GM23338 (cell line): ENCODE results near the gene ROCK2. TPM values are rescaled to one million over a fixed set of nuclear protein-coding genes. Genes with fewer than 3 reads are reported as not detected.

ENCODE experiments used
- ATAC-seq: fragments of 200-7000 bp; cut with Tn5 transposase; 3 replicates; pipeline ENCODE4 v1.9.1; 2020
- DNase-seq: peaks from one replicate; pipeline ENCODE4 v3.0.0-alpha.2; 2015; ENCODE audit warnings: low spot score
- H2AFZ ChIP-seq: fragments of 200-600 bp; sonication (generic); 2 replicates; pipeline ENCODE4 v1.8.0; 2016; ENCODE audit warnings: antibody characterized with exemption, mild to moderate bottlenecking, moderate library complexity
- H3F3A ChIP-seq: fragments of 200-600 bp; sonication (generic); replicated peaks from 2 replicates; pipeline ENCODE4 v1.8.0; 2017; ENCODE audit warnings: antibody characterized with exemption, mixed run types, low read depth
- H3K27ac ChIP-seq: fragments of 200-600 bp; sonication (generic); 2 replicates; pipeline ENCODE4 v1.6.1; 2016; ENCODE audit warnings: low read depth
- H3K27me3 ChIP-seq: fragments of 200-600 bp; sonication (generic); 2 replicates; pipeline ENCODE4 v1.8.0; 2016; ENCODE audit warnings: mild to moderate bottlenecking, mixed run types, moderate library complexity; ENCODE audit not compliant: insufficient read depth
- H3K36me3 ChIP-seq: fragments of 200-600 bp; sonication (generic); 2 replicates; pipeline ENCODE4 v1.8.0; 2016; ENCODE audit warnings: mild to moderate bottlenecking; ENCODE audit not compliant: insufficient read depth
- H3K4me1 ChIP-seq: fragments of 200-600 bp; sonication (generic); 2 replicates; pipeline ENCODE4 v1.8.0; 2016; ENCODE audit warnings: mild to moderate bottlenecking, moderate library complexity; ENCODE audit not compliant: insufficient read depth
- H3K4me2 ChIP-seq: fragments of 200-600 bp; sonication (generic); 2 replicates; pipeline ENCODE4 v1.7.1; 2017; ENCODE audit warnings: mixed run types
- H3K4me3 ChIP-seq: fragments of 200-600 bp; sonication (generic); 2 replicates; pipeline ENCODE4 v1.6.1; 2016; ENCODE audit warnings: mixed run types
- H3K79me2 ChIP-seq: fragments of 200-600 bp; sonication (generic); replicated peaks from 2 replicates; pipeline ENCODE4 v1.8.0; 2017; ENCODE audit warnings: mild to moderate bottlenecking; ENCODE audit not compliant: insufficient read depth
- H3K9me2 ChIP-seq: fragments of 200-600 bp; sonication (generic); 2 replicates; pipeline ENCODE4 v1.8.0; 2017; ENCODE audit not compliant: insufficient read depth
- H4K20me1 ChIP-seq: fragments of 200-600 bp; sonication (generic); replicated peaks from 2 replicates; pipeline ENCODE4 v1.8.0; 2017; ENCODE audit warnings: mild to moderate bottlenecking; ENCODE audit not compliant: insufficient read depth
- H3K27ac Mint-ChIP-seq: 2 replicates; pipeline ENCODE4 v1.8.0; 2020; ENCODE audit warnings: inconsistent platforms, mild to moderate bottlenecking, moderate library complexity, mixed read lengths
- H3K27me3 Mint-ChIP-seq: 3 replicates; pipeline ENCODE4 v1.8.0; 2022; ENCODE audit warnings: low read depth, mild to moderate bottlenecking, moderate library complexity, mixed read lengths, inconsistent platforms; ENCODE audit not compliant: insufficient read depth, poor library complexity
- H3K36me3 Mint-ChIP-seq: 3 replicates; pipeline ENCODE4 v1.8.0; 2021; ENCODE audit warnings: low read depth, mild to moderate bottlenecking, inconsistent platforms, moderate library complexity, mixed read lengths
- H3K4me1 Mint-ChIP-seq: 3 replicates; pipeline ENCODE4 v1.8.0; 2020; ENCODE audit warnings: mild to moderate bottlenecking, inconsistent platforms, mixed read lengths
- H3K4me3 Mint-ChIP-seq: 3 replicates; pipeline ENCODE4 v1.8.0; 2021; ENCODE audit warnings: moderate library complexity, mild to moderate bottlenecking, inconsistent platforms, mixed read lengths
- H3K9me3 Mint-ChIP-seq: 3 replicates; pipeline ENCODE4 v1.8.0; 2020; ENCODE audit warnings: moderate library complexity, mild to moderate bottlenecking, inconsistent platforms, mixed read lengths
- CREB1 ChIP-seq: fragments of 250-450 bp; sonication (Bioruptor Pico); IDR thresholded peaks from 2 replicates; pipeline ENCODE4 v1.5.0; 2020; ENCODE audit warnings: low read depth, mild to moderate bottlenecking, moderate library complexity
- CTCF ChIP-seq, 2 experiments: fragments of 200-600 bp in 1 of 2; sonication (generic) in 1 of 2; conservative IDR thresholded peaks; 2 replicates each; pipeline versions ENCODE4 v1.5.1 to v1.6.1; 2016 to 2017; ENCODE audit warnings: antibody characterized with exemption in 2 of 2, low read depth in 2 of 2, mild to moderate bottlenecking in 2 of 2, moderate library complexity in 1 of 2
- ETS1 ChIP-seq: IDR thresholded peaks from 2 replicates; pipeline ENCODE4 v1.6.1; 2016; ENCODE audit warnings: antibody characterized with exemption
- EZH2 ChIP-seq: fragments of 200-600 bp; sonication (generic); IDR thresholded peaks from one replicate; pipeline ENCODE4 v1.8.0; 2017; ENCODE audit warnings: antibody characterized with exemption, mild to moderate bottlenecking, low read depth; ENCODE audit not compliant: unreplicated experiment
- EZH2phosphoT487 ChIP-seq: fragments of 200-600 bp; sonication (generic); IDR thresholded peaks from one replicate; pipeline ENCODE4 v1.8.1; 2018; ENCODE audit warnings: antibody characterized with exemption; ENCODE audit not compliant: unreplicated experiment
- JUNB ChIP-seq: IDR thresholded peaks from one replicate; pipeline ENCODE4 v1.6.1; 2016; ENCODE audit warnings: antibody characterized with exemption; ENCODE audit not compliant: unreplicated experiment
- NANOG ChIP-seq: IDR thresholded peaks from 2 replicates; pipeline ENCODE4 v1.6.1; 2016; ENCODE audit warnings: antibody characterized with exemption, borderline replicate concordance
- POLR2AphosphoS5 ChIP-seq: IDR thresholded peaks from 2 replicates; pipeline ENCODE4 v1.6.1; 2016; ENCODE audit warnings: antibody characterized with exemption, low read depth
- REST ChIP-seq: IDR thresholded peaks from one replicate; pipeline ENCODE4 v1.6.1; 2018; ENCODE audit warnings: antibody characterized with exemption; ENCODE audit not compliant: unreplicated experiment
- STAT1 ChIP-seq: IDR thresholded peaks from one replicate; pipeline ENCODE4 v1.6.1; 2016; ENCODE audit warnings: antibody characterized with exemption; ENCODE audit not compliant: unreplicated experiment
- ZNF114 ChIP-seq: fragments of 250-450 bp; sonication (Bioruptor Pico); IDR thresholded peaks from 2 replicates; pipeline ENCODE4 v1.5.0; 2020; ENCODE audit warnings: mild to moderate bottlenecking, moderate library complexity
- ZNF331 ChIP-seq: fragments of 250-450 bp; sonication (Bioruptor Pico); IDR thresholded peaks from 2 replicates; pipeline ENCODE4 v1.5.0; 2020; ENCODE audit warnings: low read depth, mild to moderate bottlenecking, moderate library complexity
- ZNF462 ChIP-seq: fragments of 250-450 bp; sonication (Bioruptor Pico); IDR thresholded peaks from 2 replicates; pipeline ENCODE4 v1.5.0; 2020; ENCODE audit warnings: mild to moderate bottlenecking, moderate library complexity
- polyA plus RNA-seq: library from polyadenylated mRNA; unstranded; fragments of >200 nt; fragmentation: Nextera tagmentation; extraction: Ambion mirVana; gene quantifications from 2 replicates; pipeline ENCODE4 v1.2.1, GENCODE V29; 2016
- total RNA-seq: library from RNA; depleted of rRNA; stranded (reverse); fragments of >200 nt; shearing (Covaris generic); gene quantifications from 2 replicates; pipeline ENCODE4 v1.2.3, GENCODE V29; 2014

Gene ROCK2
- total and polyA plus RNA-seq, 2 experiments from 2014 or later = 16.4 to 28.0 TPM

GRCh38 chr2:11203480-11203879 lies 141.0 kb downstream of the ROCK2 start:
- no peaks in the 10 kb centered on the region for H3K27me3 ChIP-seq
- H3K4me1 Mint-ChIP-seq = no peaks in the 10 kb centered on the region
- no peaks in the 10 kb centered on the region for H3K79me2 ChIP-seq
- H3K4me2 ChIP-seq = no peak overlapping the region
- H3K4me1 ChIP-seq = no peaks in the 10 kb centered on the region
- no peaks in the 10 kb centered on the region for H3F3A ChIP-seq
- DNase-seq (no peak), ATAC-seq (no peak)
- H3K9me3 Mint-ChIP-seq = no peaks in the 10 kb centered on the region
- TF ChIP-seq CREB1 (CRISPR knock-in tag) = no peak
- no peak for TF ChIP-seq EZH2phosphoT487
- no peak for TF ChIP-seq ZNF331 (CRISPR knock-in tag)
- TF ChIP-seq POLR2AphosphoS5 = no peak
- TF ChIP-seq STAT1 = no peak
- no peak for TF ChIP-seq CTCF (conservative IDR thresholded peaks at IDR 0.05; ENCODE audit: low read depth in 2 of 2)
- TF ChIP-seq EZH2 = no peak
- TF ChIP-seq ZNF114 = no peak
- no peak for TF ChIP-seq ZNF462 (CRISPR knock-in tag)
- TF ChIP-seq JUNB = no peak
- TF ChIP-seq REST = no peak
- no peak for TF ChIP-seq ETS1
- TF ChIP-seq NANOG = no peak
- no peak overlapping the region for H3K27ac ChIP-seq
- no peak overlapping the region for H2AFZ ChIP-seq
- no peaks in the 10 kb centered on the region for H4K20me1 ChIP-seq
- H3K27me3 Mint-ChIP-seq = no peaks in the 10 kb centered on the region
- no peaks in the 10 kb centered on the region for H3K9me2 ChIP-seq
- no peak overlapping the region for H3K4me3 ChIP-seq
- no peak overlapping the region for H3K27ac Mint-ChIP-seq
- no peak overlapping the region for H3K4me3 Mint-ChIP-seq
- H3K36me3 ChIP-seq = peaks cover 12% of the 10 kb centered on the region; the same call in 1 of the 2 replicates
- peaks cover 22% of the 10 kb centered on the region; the same call in 2 of the 3 replicates for H3K36me3 Mint-ChIP-seq
